ENCODE results near the gene PUM2. TPM values are rescaled to one million over a fixed set of nuclear protein-coding genes. Genes with fewer than 3 reads are reported as not detected.
A peak's percentile ranks its signal among the peaks of the same experiment; 100 is the strongest.

PUM2 gene
- total RNA-seq, 4 donors from 2014 or later = 61.2 to 88.3 (median 74.8) TPM

DNA sequence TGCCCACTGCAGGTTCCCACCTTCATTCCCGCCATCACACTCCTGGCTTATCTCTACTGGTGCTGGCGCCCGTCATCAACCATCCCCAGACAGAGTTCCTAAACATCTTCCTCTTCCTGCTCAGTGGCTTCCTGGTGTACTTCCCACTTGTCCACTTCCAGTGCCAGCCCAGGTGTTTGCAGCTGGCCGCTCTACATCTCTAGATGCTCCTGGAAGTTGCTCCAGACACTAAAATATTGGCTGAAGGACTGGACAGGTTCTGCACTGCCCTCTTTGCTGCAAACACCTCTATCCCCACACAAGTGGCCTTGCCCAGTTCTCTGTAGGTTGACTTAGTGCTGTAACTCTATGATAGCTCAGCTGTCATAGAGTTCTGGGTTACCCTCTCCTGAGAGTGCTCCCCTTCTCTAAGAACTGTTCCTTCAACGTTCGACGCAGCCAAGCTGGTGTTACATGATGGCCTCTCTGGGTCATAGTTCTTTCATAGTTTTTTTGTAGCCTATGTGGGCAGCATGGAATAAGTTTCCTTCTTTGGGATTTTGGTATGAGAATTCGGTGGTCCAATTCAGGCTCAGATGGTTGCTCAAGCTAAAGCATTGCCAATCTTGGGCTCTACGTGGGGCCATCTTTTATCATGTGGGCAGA lies 45.8 kb upstream of the PUM2 start:
- H3K9me3 ChIP-seq = no peaks in the 10 kb centered on the region
- TF ChIP-seq, protein P1, sequence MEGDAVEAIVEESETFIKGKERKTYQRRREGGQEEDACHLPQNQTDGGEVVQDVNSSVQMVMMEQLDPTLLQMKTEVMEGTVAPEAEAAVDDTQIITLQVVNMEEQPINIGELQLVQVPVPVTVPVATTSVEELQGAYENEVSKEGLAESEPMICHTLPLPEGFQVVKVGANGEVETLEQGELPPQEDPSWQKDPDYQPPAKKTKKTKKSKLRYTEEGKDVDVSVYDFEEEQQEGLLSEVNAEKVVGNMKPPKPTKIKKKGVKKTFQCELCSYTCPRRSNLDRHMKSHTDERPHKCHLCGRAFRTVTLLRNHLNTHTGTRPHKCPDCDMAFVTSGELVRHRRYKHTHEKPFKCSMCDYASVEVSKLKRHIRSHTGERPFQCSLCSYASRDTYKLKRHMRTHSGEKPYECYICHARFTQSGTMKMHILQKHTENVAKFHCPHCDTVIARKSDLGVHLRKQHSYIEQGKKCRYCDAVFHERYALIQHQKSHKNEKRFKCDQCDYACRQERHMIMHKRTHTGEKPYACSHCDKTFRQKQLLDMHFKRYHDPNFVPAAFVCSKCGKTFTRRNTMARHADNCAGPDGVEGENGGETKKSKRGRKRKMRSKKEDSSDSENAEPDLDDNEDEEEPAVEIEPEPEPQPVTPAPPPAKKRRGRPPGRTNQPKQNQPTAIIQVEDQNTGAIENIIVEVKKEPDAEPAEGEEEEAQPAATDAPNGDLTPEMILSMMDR (IDR thresholded peaks at IDR 0.05) = no peak
- no peak for TF ChIP-seq POLR2A (IDR thresholded peaks at IDR 0.05)
- no peak overlapping the region for H3K27ac ChIP-seq
- H3K4me3 ChIP-seq = no peak overlapping the region
- H3K4me1 ChIP-seq = no peaks in the 10 kb centered on the region
- DNase-seq = no peak
- no peaks in the 10 kb centered on the region for H3K27me3 ChIP-seq
- no peaks in the 10 kb centered on the region for H3K36me3 ChIP-seq

DNA sequence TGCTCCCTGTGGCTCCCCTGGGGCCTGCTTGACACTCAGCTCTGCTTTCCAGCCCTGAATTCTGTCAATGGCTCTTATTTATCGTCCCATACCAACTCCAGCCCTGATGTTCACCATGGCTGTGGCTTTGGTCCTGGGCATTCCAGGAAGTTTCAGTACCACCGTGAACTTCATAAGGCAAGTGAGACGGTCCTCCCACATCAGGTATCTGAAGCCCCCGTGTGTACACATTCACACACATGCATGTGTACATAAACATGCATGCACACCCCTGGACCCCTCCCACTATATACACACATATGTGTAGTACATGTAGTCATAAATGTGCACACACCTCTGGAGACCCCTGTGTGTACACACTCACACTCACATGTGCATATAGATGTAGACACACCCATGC lies 43.3 kb upstream of the PUM2 start:
- H3K9me3 ChIP-seq = no peaks in the 10 kb centered on the region
- no peaks in the 10 kb centered on the region for H3K4me1 ChIP-seq
- no peaks in the 10 kb centered on the region for H3K36me3 ChIP-seq
- H3K27ac ChIP-seq = no peak overlapping the region
- H3K27me3 ChIP-seq = no peaks in the 10 kb centered on the region
- no peak for DNase-seq
- no peak overlapping the region for H3K4me3 ChIP-seq
- TF ChIP-seq, protein P1 (IDR thresholded peaks at IDR 0.05) = no peak
- TF ChIP-seq POLR2A (IDR thresholded peaks at IDR 0.05) = no peak

DNA sequence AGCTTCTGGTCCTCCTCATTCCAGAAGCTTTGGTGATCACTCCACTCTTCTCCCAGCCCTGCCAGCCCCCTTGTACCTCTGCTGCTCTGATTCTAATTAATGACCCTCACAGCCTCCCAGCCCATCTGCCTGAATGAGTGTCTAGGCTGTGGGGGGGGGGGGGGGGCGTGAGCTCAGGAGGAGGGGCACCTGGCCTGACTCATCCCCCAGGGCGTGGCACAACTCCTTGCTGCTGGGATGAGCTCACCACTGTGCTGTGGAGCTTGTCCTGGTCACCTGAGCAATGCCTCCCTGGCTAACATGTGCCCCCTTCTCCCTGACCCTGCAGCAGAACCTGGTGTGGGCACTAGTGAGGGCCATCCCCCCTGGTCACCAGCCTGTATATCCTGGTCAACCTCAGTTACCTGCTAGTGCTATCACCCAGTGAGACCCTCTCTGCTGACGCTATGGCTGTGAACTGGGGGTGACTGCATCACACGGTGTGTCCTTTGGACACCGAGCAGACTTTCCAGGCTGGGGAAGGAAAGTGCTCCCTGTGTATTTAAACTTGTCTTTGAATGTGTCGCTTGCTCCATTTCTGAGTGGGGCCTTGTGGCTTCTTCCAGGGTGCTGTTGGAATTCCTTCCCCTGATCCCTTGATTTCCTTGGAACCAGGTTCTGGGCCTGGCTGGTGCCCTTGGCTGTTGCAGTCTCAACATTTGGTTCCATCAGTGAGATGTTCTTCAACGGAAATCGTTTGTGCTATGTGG lies 41.5 kb upstream of the PUM2 start:
- peak overlapping the region in 2 of 4 donors; percentile 28 for H3K27ac ChIP-seq
- TF ChIP-seq, protein P1 (IDR thresholded peaks at IDR 0.05) = no peak
- TF ChIP-seq POLR2A (IDR thresholded peaks at IDR 0.05) = no peak
- H3K4me1 ChIP-seq = no peaks in the 10 kb centered on the region
- no peaks in the 10 kb centered on the region for H3K9me3 ChIP-seq
- no peak overlapping the region for H3K4me3 ChIP-seq
- no peaks in the 10 kb centered on the region for H3K27me3 ChIP-seq
- peak in 2 of 3 donors; percentile 80 for DNase-seq
- H3K36me3 ChIP-seq = no peaks in the 10 kb centered on the region

DNA sequence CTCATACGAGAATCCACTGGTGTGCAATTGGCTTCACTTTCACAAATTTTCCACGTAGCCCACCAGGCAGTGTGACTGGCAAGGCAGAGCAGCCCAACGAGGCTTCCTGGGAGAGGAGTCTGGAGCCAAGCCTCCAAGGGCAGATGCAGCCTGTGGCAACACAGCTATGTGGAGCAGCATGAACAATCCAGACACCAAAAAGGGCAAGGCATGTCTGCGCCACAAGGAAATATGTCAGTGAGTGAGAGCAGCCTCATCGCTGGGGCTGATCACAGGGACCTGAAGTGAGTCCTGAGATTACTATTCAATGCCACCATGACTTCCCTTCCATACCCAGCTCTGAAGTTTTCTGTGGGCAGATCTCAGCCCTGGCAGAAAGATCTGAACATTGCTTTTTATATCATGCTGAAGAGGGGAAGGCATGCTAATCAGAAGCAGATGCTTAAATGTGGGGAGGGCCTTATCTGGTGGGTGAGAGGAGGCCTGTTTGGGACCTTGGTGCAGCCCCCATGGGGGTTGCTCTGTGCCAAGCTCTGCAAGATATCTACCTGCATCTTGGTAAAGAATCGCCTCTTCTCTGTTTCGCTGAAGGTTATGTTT lies 40.0 kb upstream of the PUM2 start:
- TF ChIP-seq POLR2A (IDR thresholded peaks at IDR 0.05) = no peak
- TF ChIP-seq, protein P1 (IDR thresholded peaks at IDR 0.05) = no peak
- H3K36me3 ChIP-seq = no peaks in the 10 kb centered on the region
- no peak overlapping the region for H3K4me3 ChIP-seq
- no peaks in the 10 kb centered on the region for H3K9me3 ChIP-seq
- DNase-seq = no peak
- H3K27ac ChIP-seq = peak overlapping the region in 1 of 4 donors; percentile 5
- H3K4me1 ChIP-seq = peaks cover 0 to 1% (median 0%) of the 10 kb centered on the region in 4 donors
- H3K27me3 ChIP-seq = no peaks in the 10 kb centered on the region

DNA sequence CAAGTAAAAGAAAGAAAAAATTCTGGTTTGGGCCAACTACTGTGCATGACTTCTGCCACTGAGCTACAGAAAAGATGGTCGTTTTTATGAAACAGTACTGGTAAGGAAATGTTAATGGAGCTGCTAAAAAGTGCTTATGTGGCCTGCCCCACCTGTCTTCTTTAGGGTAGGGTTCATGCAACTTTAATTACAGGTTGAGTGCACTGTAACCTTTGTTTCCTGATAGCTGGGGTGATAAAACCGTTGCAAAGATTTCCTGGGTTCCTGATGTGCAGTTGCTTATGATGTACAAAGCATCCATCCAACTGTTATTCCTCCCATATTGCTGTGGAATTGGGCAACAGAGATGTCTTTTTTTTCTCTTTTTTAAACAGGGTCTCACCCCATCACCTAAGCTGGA lies 34.3 kb upstream of the PUM2 start:
- TF ChIP-seq POLR2A (IDR thresholded peaks at IDR 0.05) = no peak
- TF ChIP-seq, protein P1 (IDR thresholded peaks at IDR 0.05) = no peak
- Histone ChIP-seq H3K4me3 (no peak overlapping the region), H3K36me3 (no peaks in the 10 kb centered on the region), H3K27me3 (no peaks in the 10 kb centered on the region), H3K27ac (peak overlapping the region in 2 of 4 donors; percentile 8 to 22), H3K9me3 (no peaks in the 10 kb centered on the region), H3K4me1 (peaks cover 0 to 35% (median 2%) of the 10 kb centered on the region in 4 donors)
- DNase-seq = no peak
